Memory B cell (primary cell): Measurements from ENCODE around the gene BAIAP3.

Experiments used
- ATAC-seq: fragments of 150-1000 bp; cut with Tn5 transposase; 2 replicates; pipeline ENCODE4 v1.10.0; 2021; ENCODE audit warnings: low read depth, mild to moderate bottlenecking, moderate library complexity
- DNase-seq, 2 donors: peaks; one replicate each; pipeline ENCODE4 v3.0.0; 2022; ENCODE audit warnings: low spot score in 2 of 2
- H3K27ac Mint-ChIP-seq: one replicate; pipeline ENCODE4 v1.8.0; 2022; ENCODE audit warnings: mild to moderate bottlenecking, moderate library complexity, mixed read lengths
- H3K27me3 Mint-ChIP-seq: one replicate; pipeline ENCODE4 v1.8.0; 2022; ENCODE audit warnings: mixed read lengths
- H3K36me3 Mint-ChIP-seq: one replicate; pipeline ENCODE4 v1.8.0; 2022; ENCODE audit warnings: mild to moderate bottlenecking, mixed read lengths
- H3K4me1 Mint-ChIP-seq: one replicate; pipeline ENCODE4 v1.8.0; 2022; ENCODE audit warnings: mixed read lengths
- H3K4me3 Mint-ChIP-seq: one replicate; pipeline ENCODE4 v1.8.0; 2022; ENCODE audit warnings: mild to moderate bottlenecking, moderate library complexity, mixed read lengths
- H3K9me3 Mint-ChIP-seq: one replicate; pipeline ENCODE4 v1.8.0; 2022; ENCODE audit warnings: mixed read lengths

Gene BAIAP3

DNA sequence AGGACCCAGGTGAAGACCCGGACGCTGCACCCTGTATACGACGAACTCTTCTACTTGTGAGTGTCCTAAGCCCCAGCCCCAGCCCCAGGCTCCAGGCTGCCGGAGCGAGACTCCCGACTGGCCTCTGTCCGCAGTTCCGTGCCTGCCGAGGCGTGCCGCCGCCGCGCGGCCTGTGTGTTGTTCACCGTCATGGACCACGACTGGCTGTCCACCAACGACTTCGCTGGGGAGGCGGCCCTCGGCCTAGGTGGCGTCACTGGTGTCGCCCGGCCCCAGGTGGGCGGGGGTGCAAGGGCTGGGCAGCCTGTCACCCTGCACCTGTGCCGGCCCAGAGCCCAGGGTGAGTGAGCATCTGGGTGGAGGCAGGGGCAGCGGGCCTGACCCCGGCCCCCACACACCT lies 14.5 kb downstream of the BAIAP3 start:
- H3K9me3 Mint-ChIP-seq = no peaks in the 10 kb centered on the region
- no peak overlapping the region for H3K4me3 Mint-ChIP-seq
- H3K4me1 Mint-ChIP-seq = peaks cover 17% of the 10 kb centered on the region
- no peak overlapping the region for H3K27ac Mint-ChIP-seq
- ATAC-seq (no peak), DNase-seq (no peak)
- H3K36me3 Mint-ChIP-seq = peaks cover 8% of the 10 kb centered on the region
- H3K27me3 Mint-ChIP-seq = no peaks in the 10 kb centered on the region

DNA sequence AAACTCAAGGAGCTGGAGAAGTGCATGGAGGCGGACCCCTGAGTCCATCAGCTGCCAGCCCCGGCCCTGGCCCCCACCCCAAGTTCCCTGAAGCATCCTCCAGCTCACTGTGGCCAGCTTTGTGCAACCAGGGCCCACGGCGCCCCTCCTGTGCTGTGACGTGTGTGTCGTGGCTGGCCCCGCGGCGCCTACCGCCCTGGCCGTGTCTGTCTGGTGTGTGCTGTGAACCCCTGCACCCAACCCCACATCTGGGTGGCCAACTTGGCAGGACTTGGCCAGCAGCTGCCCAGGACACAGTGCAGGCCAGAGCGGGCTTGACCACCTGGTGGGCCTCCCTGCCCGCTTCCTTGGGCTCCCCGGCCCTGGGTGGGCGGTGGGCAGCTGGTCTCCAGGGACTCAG lies 15.0 kb downstream of the BAIAP3 start:
- H3K27ac Mint-ChIP-seq = no peak overlapping the region
- H3K4me1 Mint-ChIP-seq = peaks cover 17% of the 10 kb centered on the region
- ATAC-seq (no peak), DNase-seq (no peak)
- no peak overlapping the region for H3K4me3 Mint-ChIP-seq
- H3K36me3 Mint-ChIP-seq = peaks cover 5% of the 10 kb centered on the region
- no peaks in the 10 kb centered on the region for H3K27me3 Mint-ChIP-seq
- H3K9me3 Mint-ChIP-seq = no peaks in the 10 kb centered on the region

DNA sequence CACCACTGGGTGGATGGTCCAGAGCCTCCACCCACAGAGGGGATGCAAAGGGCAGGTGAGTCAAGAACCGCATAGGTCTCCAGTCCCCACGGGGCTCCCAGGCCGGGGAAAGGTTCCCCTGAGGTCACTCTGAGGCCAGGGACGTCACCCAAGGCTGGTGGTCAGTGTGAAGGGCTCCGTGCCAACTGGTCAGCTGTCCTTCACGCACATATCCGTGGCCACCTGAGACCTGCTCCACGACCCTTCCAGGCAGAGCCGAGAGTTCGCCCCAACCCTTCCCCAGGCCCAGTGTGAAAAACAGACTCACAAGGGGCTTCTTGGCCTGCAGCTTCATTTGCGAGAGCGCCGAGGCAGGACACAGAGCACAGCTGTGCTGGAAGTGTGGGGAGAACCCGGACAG lies 15.5 kb downstream of the BAIAP3 start:
- peaks cover 5% of the 10 kb centered on the region for H3K36me3 Mint-ChIP-seq
- no peak overlapping the region for H3K4me3 Mint-ChIP-seq
- no peaks in the 10 kb centered on the region for H3K27me3 Mint-ChIP-seq
- H3K9me3 Mint-ChIP-seq = no peaks in the 10 kb centered on the region
- ATAC-seq = no peak
- peaks cover 16% of the 10 kb centered on the region for H3K4me1 Mint-ChIP-seq
- no peak overlapping the region for H3K27ac Mint-ChIP-seq
- DNase-seq = no peak

DNA sequence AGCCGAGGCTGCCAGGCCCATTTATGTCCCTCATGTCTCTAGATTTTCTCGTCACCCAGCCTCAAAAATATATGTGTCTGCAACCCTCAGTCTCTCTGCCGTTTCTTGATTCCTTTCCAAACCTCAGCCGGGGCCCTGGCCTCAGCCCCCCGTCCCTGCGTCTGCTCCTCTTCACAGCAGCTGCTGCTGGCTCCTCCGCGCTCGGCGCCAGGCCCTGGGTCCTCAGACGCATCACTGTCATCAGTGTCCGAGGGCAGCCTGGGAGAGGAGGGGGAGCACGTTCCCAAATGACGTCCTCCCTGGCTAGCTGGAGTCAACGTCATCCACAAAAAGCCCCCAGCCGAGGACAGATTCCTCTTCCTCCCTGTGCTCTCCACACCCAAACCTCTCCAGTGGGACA lies 15.9 kb downstream of the BAIAP3 start:
- ATAC-seq (no peak), DNase-seq (no peak)
- Mint-ChIP-seq H3K27ac (no peak overlapping the region), H3K27me3 (no peaks in the 10 kb centered on the region), H3K36me3 (peaks cover 5% of the 10 kb centered on the region), H3K9me3 (no peaks in the 10 kb centered on the region), H3K4me3 (no peak overlapping the region), H3K4me1 (peaks cover 16% of the 10 kb centered on the region)

DNA sequence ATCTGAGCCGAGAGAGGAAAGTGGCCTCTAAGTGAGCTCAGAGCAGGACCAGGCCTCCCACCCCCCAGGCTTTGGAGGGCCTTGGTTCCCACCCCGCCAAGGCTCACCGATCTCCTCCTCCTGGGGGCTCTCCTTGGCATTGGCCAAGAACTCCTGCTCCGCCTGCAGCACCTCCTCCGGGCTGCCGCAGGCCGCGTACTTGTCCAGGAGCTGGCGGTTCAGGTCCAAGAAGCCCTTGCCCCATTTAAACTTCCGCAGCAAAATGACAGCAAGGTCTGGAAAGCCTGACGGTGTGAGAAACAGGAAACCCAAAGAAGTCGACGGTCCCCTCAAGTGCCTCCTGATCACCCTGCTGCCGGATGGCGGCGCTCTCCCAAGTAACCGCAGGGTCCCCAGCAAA lies 16.5 kb downstream of the BAIAP3 start:
- Mint-ChIP-seq H3K36me3 (peaks cover 5% of the 10 kb centered on the region), H3K27ac (no peak overlapping the region), H3K27me3 (no peaks in the 10 kb centered on the region), H3K4me3 (peak overlapping the region; percentile 5), H3K4me1 (peaks cover 19% of the 10 kb centered on the region), H3K9me3 (no peaks in the 10 kb centered on the region)
- DNase-seq (no peak), ATAC-seq (no peak)

DNA sequence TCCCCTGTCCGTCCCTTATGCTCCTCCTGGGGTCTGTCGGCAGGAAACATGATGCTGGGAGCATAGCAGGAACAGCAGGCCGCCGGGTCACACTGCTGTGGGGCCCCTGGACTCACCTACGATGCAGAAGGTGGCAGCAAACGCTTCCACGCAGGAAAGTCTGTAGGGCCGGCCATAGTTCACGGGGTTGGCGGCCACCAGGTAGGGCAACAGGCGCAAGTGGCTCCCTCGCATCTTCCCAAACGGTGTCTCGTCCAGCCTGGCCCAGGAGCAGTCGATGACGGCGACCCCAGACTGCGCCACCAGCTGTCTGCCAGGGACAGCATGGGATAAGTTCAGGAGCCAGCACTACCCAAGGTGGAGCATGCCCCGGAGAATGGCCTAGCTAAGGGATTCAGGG lies 17.2 kb downstream of the BAIAP3 start:
- peak overlapping the region; percentile 71 for H3K4me3 Mint-ChIP-seq
- ATAC-seq (no peak), DNase-seq (no peak)
- H3K36me3 Mint-ChIP-seq = peaks cover 5% of the 10 kb centered on the region
- H3K9me3 Mint-ChIP-seq = no peaks in the 10 kb centered on the region
- H3K27ac Mint-ChIP-seq = peak overlapping the region; percentile 53
- peaks cover 26% of the 10 kb centered on the region for H3K4me1 Mint-ChIP-seq
- H3K27me3 Mint-ChIP-seq = no peaks in the 10 kb centered on the region

DNA sequence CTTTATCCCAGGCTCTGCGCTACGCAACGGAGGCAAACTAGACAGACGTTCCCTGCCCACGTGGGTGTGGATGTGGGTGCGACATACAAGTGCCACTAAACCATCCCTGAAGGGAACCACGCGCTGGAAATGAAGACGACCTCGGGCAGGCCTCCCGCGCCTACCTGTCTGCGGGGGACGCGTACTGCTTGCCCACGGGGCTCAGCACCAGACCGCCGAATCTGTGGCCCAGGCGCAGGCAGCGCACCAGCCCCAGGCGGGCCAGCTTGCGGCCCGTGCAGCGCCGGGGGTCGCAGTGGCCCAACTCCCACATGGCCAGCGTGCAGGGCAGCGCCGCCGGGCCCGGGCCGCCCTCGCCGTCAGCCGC lies 17.8 kb downstream of the BAIAP3 start:
- H3K36me3 Mint-ChIP-seq = peaks cover 5% of the 10 kb centered on the region
- peak overlapping the region; percentile 71 for H3K4me3 Mint-ChIP-seq

DNA sequence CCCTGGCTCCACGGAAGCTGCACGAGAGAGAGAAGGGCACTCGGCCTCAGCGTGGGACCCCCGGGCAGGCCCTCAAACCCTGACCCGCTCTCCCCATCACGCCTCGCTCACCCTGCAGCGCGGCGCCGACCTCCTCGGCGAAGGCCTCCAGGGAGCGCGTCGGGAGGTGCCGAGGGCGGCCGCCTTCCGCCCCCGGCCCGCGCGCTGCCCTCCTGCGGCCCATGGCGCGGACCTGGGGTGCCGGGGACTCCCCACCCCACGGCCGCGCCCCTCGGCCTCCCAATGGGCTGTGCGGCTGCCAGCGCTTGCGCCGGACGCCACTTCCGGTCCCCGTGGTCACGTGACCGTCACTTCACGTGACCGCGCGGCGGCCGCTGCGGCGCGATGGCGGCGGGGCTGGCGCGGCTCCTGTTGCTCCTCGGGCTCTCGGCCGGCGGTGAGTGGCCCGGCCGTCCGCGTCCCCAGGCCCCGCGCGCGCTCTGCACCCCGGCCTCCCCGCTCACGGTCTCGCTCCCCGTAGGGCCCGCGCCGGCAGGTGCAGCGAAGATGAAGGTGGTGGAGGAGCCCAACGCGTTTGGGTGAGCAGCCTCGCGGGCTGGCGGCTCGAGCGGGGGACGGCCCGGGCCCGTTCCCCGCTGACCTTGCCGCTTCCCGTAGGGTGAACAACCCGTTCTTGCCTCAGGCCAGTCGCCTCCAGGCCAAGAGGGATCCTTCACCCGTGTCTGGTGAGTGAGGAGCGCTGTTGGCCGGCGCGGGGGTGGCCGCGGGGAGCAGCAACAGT lies 18.3 kb downstream of the BAIAP3 start, which contains the start of the genes GNPTG and TSR3:
GNPTG (plus strand) TSS at position 350 of the 781 bp plus-strand sequence; CDS start at position 385, 35 bp downstream.
TSR3 (minus strand) TSS at position 297 of the 781 bp plus-strand sequence; CDS start at position 223, 74 bp downstream.
- Mint-ChIP-seq H3K27me3 (no peaks in the 10 kb centered on the region), H3K27ac (peak within 1 kb of the TSS; percentile 95), H3K4me3 (peak within 1 kb of the TSS; percentile 82), H3K4me1 (peaks cover 27% of the 10 kb centered on the region), H3K9me3 (no peaks in the 10 kb centered on the region), H3K36me3 (peaks cover 5% of the 10 kb centered on the region)
- DNase-seq (peak; percentile 86 to 87), ATAC-seq (peak; percentile 91)

More for the DNA sequence above, 17.8 kb downstream of the BAIAP3 start:
- H3K27me3 Mint-ChIP-seq = no peaks in the 10 kb centered on the region
- no peaks in the 10 kb centered on the region for H3K9me3 Mint-ChIP-seq
- peak overlapping the region; percentile 53 for H3K27ac Mint-ChIP-seq
- ATAC-seq = peak; percentile 14
- peaks cover 28% of the 10 kb centered on the region for H3K4me1 Mint-ChIP-seq
- no peak for DNase-seq

DNA sequence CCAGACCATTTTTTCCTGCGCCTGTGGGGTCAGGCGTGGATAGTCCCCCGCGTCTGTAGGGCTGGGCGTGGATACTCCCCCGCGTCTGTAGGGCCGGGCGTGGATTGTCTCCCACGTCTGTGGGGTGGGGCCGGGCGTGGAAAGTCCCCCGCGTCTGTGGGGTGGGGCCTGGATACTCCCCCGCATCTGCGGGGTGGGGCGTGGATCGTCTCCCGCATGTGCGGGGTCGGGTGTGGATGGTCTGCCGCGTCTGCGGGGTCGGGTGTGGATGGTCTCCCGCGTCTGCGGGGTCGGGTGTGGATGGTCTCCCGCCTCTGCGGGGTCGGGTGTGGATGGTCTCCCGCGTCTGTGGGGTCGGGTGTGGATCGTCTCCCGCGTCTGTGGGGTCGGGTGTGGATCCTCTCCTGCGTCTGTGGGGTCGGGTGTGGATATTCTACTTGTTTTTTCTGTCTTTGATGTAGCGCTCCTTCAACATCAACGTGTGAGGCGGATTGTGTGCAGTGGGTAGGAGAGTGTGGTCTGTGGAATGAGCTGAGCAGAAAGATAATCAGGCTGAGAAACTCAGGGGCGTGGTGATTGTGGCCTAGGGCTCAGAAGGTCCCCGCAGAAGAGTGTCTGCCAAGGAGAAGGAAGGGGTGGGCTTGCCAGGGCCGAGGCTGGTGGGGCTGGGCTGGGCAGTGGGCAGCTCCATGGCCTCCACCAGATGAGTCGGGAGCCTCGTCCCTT lies 21.5 kb downstream of the BAIAP3 start:
- no peaks in the 10 kb centered on the region for H3K27me3 Mint-ChIP-seq
- H3K9me3 Mint-ChIP-seq = no peaks in the 10 kb centered on the region
- H3K4me3 Mint-ChIP-seq = no peak overlapping the region
- DNase-seq = no peak
- H3K4me1 Mint-ChIP-seq = peaks cover 30% of the 10 kb centered on the region
- ATAC-seq = no peak
- H3K27ac Mint-ChIP-seq = peak overlapping the region; percentile 70
- peaks cover 3% of the 10 kb centered on the region for H3K36me3 Mint-ChIP-seq

DNA sequence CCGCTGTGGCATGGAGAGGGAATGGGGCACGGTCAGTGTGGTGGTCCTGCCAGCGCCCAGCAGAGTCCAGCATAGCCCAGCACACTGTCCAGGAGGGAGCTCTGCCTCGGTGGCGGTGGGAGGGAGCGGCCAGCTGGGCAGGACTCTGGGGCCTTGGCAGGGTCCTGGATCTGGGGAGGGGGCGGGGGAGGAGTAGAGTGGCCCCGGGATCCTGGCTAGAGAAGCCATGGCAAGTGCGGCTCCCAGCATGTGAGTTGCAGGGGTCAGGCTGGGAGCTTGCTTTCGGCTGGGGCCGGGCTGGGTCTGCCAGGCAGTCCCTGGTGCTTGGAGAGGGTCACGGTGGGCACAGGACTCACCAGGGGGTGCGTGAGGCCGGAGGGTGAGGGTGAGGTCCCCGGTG lies 22.1 kb downstream of the BAIAP3 start:
- no peak for ATAC-seq
- Mint-ChIP-seq H3K4me1 (peaks cover 25% of the 10 kb centered on the region), H3K9me3 (no peaks in the 10 kb centered on the region), H3K4me3 (no peak overlapping the region), H3K36me3 (peaks cover 4% of the 10 kb centered on the region), H3K27ac (peak overlapping the region; percentile 70), H3K27me3 (no peaks in the 10 kb centered on the region)
- no peak for DNase-seq

DNA sequence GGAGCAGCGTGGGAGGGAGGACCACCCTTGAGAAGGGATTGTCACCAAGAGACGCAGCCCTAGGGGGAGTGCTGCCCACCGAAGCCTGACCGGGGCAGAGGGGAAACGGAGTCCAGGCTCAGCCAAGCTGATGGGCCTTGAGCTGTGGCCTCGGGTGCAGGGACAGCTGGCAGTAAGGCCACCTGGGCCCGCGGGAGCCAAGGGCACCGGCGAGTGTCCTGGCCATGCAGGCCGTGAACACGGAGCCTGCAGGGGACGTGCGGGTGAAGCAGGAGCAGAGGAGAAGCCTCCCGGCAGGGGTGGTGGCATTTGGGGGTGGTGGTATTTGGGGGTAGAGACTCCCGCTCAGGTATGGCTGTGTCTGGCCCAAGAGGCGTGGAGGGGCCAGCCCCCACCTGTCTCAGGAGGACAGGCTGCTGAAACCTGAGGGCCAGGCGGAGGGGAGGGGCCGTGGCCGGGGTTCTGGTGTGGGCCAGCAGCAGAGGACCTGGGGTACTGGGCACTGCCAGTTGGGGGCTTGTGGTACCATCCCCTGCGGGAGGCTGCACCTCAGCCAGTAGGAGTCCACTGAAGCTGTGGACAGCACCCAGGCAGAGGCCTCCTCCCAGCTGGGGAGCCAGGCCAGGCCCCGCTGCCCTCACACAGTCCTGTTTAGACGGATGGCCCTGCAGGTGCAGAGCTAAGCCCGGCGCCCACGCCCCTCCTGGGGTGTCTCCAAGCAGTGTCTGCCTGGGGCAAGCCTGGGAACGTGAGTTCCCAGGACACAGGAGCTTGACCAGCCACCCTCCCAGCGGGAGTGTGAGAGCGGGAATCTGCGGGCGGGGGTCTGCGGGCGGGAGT lies 22.8 kb downstream of the BAIAP3 start:
- ATAC-seq = no peak
- H3K4me1 Mint-ChIP-seq = peaks cover 22% of the 10 kb centered on the region
- H3K36me3 Mint-ChIP-seq = peaks cover 4% of the 10 kb centered on the region
- no peak for DNase-seq
- no peaks in the 10 kb centered on the region for H3K9me3 Mint-ChIP-seq
- peak overlapping the region; percentile 78 for H3K27ac Mint-ChIP-seq
- no peak overlapping the region for H3K4me3 Mint-ChIP-seq
- no peaks in the 10 kb centered on the region for H3K27me3 Mint-ChIP-seq

DNA sequence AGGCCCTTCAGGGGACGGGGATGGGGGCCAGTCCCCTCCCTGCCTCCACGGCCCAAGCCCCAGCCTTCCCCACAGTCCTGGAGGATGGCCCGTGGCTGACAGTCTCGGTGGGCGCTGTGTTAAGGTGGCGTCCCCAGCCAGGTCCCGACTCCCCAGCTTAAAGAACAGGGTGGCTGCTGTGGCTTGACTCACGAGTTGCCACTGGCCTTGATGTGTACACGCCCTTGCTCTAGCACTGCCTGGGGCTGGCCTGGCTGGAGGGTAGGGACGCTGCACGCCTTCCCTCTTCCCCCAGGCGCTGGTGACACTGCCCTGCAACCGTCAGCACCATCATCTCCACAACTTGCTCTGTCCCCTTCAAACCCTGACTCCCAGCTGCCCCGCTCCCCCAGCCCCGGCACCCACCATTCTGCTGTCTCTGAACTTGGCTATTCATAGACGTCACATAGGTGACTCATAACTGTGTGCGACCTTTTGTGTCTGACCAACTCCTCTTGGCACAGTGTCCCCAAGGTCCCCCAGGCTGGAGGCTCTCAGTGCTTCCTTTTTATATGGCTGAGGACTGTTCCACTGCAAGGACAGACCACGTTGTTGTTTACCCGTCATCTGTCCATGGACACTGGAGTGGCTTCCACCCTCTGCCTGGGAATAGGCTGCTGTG lies 24.6 kb downstream of the BAIAP3 start:
- H3K9me3 Mint-ChIP-seq = no peaks in the 10 kb centered on the region
- no peak overlapping the region for H3K27ac Mint-ChIP-seq
- ATAC-seq (no peak), DNase-seq (no peak)
- no peaks in the 10 kb centered on the region for H3K27me3 Mint-ChIP-seq
- H3K4me1 Mint-ChIP-seq = peaks cover 20% of the 10 kb centered on the region
- no peak overlapping the region for H3K4me3 Mint-ChIP-seq
- H3K36me3 Mint-ChIP-seq = peaks cover 4% of the 10 kb centered on the region

DNA sequence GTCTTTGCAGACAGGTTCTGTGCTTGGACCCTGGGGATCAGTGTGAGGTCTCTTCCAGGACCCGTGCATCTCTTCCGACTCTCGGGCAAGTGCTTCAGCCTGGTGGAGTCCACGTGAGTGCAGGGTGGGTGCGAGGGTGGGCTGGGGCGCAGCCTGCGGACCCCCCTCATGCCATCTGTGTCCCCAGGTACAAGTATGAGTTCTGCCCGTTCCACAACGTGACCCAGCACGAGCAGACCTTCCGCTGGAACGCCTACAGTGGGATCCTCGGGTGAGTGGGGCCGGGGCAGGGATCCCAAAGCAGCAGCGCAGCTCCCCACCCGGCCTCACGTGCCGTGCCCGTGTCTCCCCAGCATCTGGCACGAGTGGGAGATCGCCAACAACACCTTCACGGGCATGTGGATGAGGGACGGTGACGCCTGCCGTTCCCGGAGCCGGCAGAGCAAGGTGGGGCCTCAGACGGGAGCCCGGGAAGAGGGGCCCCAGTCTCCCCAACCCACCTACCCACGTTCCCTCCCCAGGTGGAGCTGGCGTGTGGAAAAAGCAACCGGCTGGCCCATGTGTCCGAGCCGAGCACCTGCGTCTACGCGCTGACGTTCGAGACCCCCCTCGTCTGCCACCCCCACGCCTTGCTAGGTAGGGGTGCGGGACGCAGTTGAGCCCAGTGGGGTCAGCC lies 28.4 kb downstream of the BAIAP3 start:
- no peak for DNase-seq
- Mint-ChIP-seq H3K36me3 (peaks cover 8% of the 10 kb centered on the region), H3K27me3 (no peaks in the 10 kb centered on the region), H3K4me1 (peaks cover 7% of the 10 kb centered on the region), H3K27ac (no peak overlapping the region), H3K9me3 (no peaks in the 10 kb centered on the region), H3K4me3 (no peak overlapping the region)
- no peak for ATAC-seq
